ENCODE data around the gene AXIN1.
"Not testable (repeated sequence)": the region's sequence is repeated elsewhere in the genome, so short reads cannot be mapped to it uniquely, and the experiment has no call there.

Gene AXIN1

DNA sequence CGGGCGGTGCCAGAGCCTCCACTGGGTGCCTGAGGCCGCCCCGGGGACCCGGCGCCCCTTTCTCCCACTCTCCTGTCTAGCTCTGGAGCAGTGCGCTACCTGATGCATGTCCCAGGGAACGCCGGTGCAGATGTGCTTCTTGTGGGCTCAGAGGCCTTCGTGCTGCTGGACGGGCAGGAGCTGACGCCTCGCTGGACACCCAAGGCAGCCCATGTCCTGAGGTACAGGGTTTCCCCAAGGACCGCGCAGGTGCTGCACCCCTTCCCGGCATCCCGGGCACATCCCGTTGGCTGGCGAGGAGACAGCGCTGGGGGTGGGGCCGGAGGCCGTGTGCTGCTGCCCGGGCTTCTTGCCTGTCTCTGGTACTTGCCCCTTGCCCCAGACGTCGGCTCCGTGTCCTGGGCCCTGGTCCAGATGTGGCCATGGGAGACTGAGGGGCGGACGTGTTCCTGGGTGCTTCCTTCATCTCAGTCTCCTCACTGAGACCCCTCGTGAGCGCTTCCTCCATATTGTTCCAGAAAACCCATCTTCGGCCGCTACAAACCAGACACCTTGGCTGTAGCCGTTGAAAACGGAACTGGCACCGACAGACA, 89.2 kb downstream of the AXIN1 start:
- no peak for DNase-seq

DNA sequence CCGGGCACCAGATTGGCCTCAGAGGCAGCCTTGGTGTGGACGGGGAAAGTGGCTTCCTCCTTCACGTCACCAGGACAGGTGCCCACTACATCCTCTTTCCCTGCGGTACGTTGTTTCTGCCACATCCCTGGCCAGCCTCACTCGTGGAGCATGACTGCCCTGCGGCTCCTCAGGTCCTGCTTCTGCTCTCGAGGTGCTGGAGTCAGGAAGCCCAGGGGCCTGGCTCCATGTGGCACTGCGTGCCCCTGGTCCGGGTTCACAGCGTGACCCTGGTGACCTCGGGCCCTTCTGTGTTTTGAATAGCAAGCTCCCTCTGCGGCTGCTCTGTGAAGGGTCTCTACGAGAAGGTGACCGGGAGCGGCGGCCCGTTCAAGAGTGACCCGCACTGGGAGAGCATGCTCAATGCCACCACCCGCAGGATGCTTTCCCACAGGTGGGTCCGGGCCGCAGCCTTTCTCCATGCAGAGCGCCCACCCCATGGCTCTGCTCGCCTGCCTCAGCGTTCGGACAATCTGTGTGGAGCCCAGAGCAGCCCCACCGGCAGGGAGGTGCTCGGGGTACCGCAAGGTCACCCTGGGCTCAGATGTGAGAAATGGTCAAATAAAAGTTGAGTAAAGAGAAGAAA, 90.3 kb downstream of the AXIN1 start:
- no peak for DNase-seq

DNA sequence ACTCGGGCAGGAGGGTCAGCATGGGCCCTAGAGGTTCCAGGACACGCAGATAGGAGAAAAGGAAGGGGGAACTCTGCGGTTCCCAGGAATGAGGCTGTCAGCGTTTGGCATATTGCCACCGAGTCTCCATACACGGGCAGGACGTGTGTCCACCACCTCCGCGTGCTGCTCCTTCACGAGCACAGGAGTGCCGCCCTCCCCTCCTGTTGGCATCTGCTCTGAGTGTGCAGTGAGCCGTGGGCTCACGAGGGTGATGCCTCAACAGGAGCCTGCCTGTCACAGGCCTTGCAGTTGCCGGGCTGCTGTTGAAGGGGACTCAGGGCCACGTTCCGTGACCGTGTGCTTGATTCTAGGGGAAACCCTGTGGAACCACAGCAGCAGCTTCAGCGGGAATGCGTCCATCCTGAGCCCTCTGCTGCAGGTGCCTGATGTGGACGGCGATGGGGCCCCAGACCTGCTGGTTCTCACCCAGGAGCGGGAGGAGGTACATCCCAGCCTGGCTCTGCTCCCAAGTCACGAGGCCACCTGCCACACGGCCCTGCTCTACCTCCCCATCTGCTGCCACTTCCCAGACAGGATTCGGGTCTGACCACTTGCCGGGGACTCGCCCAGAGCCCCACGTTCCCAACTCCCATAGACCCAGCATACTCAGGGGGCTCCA, 91.4 kb downstream of the AXIN1 start:
- no peak for DNase-seq

DNA sequence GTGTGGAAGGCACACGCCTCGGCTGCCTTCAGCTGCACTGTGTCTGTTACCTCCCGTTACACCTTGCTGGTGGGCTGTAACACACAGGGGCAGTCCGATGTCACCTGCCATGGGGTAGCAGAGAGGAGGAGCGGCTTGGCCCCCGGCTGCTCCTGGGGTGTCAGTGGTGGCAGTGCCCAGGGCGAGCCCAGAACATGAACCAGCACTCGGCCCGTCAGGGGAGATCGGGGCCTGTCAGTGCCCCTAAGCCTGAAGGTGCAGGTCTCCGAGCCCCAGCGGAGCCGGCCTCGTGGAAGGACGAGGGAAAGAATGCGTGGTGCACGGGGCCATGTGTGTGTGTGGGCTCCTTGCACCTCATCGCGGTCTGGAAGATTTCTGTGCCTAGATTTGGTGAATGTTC, 92.2 kb downstream of the AXIN1 start:
- DNase-seq, result no peak

DNA sequence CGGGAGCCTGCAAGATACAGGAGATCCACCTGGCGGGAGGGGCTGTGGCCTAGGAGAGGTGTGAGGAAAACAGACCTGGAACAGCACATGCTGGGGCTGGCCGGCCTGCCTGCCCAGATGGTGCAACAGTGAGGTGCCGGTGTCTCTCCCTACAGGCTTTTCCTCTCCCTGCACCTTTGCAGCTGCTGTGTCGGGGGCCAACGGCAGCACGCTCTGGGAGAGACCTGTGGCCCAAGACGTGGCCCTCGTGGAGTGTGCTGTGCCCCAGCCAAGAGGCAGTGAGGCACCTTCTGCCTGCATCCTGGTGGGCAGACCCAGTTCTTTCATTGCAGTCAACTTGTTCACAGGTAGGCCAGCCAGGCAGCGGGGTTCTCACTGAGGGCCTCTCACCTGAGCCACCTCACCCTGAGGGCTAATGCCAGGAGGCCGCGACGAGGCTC, 92.7 kb downstream of the AXIN1 start:
- DNase-seq, result no peak

DNA sequence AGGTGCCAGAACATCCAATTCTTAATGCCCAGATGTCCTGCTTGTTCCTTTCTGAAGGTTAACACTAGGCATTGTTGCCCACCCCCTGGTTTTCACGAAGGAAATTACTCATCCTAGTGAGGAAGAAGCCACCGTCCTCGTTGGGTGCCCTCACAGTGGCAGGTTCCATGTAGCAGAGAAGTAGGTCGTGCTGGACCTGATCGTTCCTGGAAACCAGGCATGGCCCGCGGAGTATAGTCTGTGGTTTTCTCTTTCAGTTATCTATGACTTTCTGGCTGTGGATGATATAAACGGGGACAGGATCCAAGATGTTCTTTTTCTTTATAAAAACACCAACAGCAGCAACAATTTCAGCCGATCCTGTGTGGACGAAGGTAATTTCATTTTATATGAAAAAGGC, 93.3 kb downstream of the AXIN1 start:
- DNase-seq, result no peak

DNA sequence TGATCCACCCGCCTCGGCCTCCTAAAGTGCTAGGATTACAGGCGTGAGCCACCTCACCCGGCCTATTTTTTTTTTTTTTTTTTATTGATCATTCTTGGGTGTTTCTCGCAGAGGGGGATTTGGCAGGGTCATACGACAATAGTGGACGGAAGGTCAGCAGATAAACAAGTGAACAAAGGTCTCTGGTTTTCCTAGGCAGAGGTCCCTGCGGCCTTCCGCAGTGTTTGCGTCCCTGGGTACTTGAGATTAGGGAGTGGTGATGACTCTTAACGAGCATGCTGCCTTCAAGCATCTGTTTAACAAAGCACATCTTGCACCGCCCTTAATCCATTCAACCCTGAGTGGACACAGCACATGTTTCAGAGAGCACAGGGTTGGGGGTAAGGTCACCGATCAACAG, 94.4 kb downstream of the AXIN1 start:
- not testable (repeated sequence) for DNase-seq

DNA sequence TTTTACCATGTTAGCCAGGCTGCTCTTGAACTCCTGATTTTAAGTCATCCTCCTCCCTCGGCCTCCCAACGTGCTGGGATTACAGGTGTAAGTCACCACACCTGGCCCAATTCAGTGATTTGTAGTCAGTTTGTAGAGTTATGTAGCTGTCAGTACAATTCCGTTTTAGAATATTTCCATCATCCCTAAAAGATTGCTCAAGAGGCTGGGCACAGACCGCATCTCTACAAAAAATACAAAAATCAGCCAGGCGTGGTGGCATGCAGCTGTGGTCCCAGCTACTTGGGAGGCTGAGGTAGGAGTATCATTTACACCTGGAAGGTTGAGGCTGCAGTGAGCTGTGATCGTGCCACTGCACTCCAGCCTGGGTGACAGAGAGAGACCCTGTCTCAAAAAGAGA, 97.3 kb downstream of the AXIN1 start:
- no peak for DNase-seq

DNA sequence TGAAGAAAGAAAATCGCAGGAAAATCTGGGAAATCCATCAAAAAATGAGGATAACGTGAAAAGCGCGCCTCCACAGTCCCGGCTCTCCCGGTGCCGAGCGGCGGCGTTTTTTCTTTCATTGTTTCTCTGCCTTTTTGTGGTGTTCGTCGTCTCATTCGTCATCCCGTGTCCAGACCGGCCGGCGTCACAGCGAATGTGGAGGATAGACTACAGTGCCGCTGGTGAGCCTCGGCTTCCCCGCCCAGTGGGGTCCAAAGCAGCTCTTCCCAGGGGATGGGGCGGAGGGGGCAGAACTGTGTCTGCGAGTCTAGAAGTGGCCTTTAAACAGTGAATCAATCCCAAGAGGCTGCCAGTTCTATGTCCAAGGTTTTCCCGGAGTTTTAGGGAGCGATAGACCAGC, 98.1 kb downstream of the AXIN1 start:
- no peak for DNase-seq

DNA sequence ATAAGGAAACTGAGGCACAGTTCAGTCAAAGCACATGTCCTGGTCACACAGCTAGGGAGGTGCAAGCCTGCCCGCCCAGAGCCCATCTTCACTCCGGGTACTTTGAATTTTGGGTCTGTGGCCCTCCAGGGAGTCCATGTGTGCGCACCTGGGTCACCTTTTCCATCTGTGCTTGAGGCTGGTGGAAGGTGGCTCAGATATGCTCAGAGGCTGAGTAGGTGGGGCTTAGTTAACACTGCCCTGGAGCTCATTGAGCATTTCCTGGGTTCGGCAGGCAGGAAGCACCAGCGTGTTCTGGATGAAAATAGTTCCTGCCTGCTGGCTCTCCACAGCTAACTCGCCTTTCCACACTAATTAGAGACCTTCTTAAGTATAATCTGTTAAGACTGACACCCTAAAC, 98.7 kb downstream of the AXIN1 start:
- DNase-seq, result no peak

DNA sequence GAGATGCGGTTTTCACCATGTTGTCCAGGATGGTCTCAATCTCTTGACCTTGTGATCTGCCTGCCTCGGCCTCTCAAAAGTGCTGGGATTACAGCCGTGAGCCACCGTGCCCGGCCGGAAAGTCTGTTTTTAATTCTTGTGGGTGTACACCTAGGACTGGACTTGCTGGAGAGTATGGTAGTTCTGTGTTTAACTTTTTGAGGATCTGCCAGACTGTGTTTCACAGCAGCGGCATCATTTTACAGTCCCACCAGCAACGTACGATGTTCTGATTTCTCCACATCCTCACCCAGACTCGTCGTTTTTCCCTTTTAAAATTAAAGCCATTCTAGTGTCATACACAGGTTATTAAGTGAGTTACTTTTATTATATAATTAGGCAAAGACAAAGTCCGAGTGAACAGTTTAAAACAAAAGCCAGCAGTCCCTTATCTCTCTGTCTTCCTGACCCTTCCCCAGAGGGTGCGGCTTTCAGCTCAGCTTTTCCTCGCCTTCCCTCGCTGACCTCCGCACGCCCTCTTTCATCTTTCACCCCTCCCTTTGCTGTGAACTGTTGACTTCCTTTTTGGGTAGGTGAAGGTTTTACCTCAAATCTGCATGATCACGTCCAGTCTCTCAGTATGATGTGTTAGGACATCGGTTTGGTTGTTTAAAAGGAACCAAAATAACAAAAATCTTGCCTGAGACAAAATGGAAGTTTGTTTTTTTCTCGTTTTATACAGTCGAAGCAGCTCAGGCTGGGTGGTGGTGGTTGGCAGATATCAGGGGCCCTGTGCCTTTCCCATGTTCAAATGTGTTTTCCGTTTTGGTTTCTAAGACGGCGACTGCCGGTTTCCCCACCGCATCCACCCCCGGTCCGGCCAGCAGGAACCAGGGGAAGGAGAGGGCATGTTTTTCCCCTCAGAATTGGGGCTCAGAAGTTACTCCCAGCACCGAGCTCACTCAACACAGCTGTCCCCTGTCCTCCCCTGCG, 99.9 kb downstream of the AXIN1 start:
- peak; percentile 67 for DNase-seq

DNA sequence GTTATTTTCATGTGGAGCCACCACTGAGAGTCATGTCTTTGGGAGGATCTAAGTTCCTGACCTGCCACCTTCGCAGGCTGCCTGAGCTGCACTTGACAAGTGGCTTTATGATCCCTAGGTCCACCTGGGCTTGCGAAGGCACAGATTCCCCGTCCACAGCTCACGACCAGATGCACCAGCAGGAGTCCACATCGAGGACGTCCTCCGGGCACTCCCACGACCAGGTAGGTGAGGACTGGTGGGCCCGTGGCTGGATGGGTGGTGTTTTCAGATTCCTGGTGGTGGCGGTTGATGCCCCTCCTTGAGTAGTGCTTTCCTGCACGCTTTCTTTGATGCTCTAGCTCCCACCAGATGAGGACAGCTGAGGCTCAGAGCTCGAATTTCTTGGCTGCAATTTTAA, 103.1 kb downstream of the AXIN1 start:
- no peak for DNase-seq

DNA sequence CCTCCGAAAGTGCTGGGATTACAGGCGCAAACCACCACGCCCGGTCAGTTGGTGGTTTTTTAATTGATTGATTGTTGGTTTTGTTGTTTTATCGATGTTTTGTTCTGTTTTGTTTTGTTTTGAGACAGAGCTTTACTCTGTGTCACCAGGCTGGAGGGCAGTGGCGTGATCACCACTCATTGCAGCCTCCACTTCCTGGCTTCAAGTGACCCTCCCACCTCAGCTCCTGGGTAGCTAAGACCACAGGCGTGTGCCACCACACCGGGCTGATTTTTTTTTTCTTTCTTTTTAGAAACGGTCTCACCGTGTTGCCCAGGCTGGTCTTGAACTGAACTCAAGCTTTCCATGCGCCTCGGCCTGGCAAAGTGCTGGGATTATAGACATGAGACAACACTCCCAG, 105.5 kb downstream of the AXIN1 start:
- DNase-seq, result no peak

DNA sequence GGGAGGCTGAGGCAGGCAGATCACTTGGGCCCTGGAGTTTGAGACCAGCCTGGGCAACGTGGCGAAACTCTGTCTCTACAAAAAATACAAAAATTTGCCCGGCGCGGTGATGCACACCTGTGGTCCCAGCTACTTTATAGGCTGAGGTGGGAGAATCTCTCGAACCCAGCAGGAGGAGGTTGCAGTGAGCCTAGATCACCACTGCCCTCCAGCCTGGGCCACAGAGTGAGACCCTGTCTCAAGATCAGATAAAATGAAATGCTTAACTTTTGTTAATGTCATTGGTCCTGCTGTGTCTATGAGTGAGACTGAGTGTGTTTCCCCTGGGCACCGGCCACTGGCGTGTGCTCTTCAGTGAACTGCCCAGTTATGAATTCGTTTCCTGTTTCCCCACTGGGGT, 107.4 kb downstream of the AXIN1 start:
- DNase-seq, result no peak

DNA sequence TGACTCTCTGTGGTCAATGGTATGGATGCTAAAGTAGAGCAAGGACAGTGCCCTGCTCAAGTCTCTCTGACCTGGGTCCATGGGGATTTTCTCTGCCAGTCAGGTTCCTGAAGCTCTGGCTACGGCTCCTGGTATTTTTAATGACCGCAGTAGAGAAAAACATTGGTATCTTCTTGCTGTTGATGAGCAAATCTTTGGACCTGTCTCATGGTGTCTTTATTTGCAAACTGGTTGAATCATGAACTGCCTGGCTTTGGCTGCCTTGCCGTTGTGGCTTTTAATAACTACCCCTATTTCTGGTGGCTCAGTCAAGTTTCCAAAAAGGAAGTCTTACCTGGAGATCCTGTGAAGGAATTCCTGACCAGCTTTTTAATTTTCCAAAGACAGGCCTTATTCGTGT, 109.2 kb downstream of the AXIN1 start:
- no peak for DNase-seq

DNA sequence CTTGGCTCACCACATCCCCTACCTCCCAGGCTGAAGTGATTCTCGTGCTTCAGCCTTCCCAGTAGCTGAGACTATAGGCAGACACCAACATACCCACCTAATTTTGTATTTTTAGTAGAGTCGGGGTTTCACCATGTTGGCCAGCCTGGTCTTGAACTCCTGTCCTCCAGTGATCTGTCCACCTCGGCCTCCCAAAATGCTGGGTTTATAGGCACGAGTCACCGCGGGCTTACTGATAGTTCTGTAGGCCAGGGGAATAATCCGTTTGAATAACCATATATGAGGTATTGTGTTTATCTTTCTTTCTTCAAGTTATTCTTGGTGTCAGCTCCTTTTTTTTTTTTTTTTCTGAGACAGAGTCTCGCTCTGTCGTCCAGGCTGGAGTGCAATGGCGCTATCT, 110.2 kb downstream of the AXIN1 start:
- no peak for DNase-seq

DNA sequence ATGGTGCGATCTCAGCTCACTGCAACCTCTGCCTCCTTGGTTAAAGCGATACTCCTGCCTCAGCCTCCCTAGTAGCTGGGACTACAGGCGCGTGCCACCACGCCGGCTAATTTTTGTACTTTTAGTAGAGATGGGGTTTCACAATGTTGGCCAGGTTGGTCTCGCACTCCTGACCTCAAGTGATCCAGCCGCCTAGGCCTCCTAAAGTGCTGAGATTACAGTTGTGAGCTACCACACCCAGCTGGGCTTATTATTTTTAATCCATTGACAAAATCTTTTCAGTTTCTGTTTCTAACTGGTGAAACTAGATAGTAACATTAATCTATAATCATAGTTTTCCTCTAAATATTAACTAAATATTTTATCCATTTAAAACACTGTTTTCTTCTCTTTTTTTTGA, 112.0 kb downstream of the AXIN1 start:
- DNase-seq, result no peak

DNA sequence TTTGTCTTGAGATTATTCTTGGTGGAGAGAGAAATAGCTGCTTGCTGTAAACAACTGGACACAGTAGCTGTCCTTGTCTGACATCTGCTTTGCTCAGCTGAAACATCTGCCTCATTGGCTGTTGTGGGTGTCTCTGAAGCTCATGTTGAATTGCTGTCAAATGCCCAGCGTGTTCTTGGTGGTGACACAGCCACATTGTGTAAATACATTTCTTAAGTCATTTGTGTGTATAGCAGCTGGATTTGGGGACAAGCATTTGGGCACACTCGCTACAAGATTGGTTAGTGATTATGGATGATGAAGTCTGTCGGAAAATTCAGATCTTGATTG, 112.6 kb downstream of the AXIN1 start:
- peak; percentile 21 for DNase-seq
